GM19099 (cell line): ENCODE measurements around the gene XPA.
A peak's percentile ranks its signal among the peaks of the same experiment; 100 is the strongest.

Source experiments
- POLR2A ChIP-seq: IDR thresholded peaks from 3 replicates; pipeline ENCODE4 v1.6.1; 2011; ENCODE audit warnings: low read depth; ENCODE audit not compliant: insufficient read length; ENCODE audit errors: extremely low read depth

Gene XPA

DNA sequence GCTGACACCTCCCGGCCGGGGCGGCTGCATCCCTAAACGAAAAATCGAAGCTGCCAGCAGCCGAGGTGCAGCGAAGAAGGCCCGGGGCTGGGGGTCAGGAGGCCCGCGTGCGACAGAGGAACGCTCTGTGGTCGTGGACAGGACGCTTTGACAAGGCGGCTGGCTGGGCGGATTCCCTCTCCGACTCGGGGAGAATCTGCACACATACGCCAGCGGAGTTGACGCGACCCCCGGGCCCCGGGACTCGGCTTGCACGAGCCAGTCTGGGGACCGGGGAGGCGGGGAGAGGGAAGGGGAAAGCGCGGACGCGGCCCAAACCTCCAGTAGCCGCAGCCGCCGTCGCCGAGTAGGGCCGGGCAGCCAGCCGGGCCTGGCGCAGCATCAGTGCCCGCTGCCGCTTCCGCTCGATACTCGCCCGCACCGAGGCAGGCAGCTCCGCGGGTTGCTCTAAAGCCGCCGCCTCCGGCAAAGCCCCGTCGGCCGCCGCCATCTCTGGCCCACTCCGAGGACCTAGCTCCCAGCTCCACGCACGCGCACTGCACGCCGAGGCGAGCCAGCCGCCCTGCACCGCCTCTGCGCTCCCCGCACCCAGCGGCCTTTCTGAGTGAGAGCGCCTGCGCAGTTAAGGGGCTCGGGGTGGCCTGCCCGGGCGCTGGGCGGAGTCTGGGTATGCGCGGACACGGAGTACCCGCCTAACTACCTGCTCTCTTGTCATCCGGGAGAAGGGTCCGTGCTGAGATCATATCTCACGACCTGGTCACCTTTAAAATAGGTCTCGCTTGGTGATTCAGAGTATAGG lies at the start of gene XPA:
Gene XPA, minus strand, starts transcription at position 538 of the 799 bp plus-strand sequence. Its CDS starts 48 bp downstream, at position 490.
- TF ChIP-seq POLR2A: peak; percentile 94

DNA sequence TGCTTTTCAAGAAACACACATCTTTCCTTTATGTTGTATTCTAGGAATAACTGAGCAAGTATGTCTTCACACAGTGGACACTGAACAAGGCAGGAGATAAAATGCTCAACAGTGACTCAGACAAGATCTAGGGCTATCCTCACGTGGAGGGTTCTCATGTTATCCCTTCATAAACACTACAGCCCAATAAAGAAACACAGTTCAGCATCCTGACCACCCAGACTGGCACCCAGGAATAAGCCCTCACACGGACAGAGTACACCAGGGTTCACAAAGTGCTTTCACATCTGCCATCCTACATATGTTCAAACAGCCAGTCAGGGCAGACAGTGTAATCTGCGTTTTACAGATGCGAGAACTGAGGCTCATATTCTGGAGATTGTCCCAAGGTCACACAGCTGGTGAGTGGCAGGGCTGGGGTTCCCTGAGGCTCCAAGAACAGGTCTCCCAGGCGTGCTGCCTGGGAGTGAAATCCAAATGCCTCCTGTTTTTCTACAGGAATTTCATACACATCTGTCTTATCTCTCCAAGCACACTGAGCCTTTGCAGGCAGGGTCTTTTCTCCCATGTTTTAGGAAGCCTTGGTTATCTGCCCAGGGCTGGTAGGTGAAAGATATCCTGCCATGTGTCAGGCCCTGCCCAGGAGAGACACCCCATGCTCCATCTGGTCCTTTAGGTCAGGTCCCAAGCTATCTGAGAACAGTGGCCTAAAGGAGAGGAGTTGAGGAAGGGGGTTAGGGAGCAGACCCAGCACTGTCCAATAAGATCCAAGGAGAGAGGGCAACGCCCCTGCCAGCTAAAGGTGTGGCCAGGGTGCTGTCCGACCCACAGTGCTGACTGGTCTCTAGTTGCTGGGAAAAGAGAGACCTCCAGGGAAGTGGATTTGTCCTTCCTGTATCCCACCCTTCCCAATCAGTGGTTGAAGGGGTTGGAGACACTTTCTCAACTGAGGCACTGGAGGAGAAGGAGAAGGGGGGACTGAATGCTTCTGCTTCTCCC lies 47.9 kb upstream of the XPA start:
- TF ChIP-seq POLR2A: no peak

DNA sequence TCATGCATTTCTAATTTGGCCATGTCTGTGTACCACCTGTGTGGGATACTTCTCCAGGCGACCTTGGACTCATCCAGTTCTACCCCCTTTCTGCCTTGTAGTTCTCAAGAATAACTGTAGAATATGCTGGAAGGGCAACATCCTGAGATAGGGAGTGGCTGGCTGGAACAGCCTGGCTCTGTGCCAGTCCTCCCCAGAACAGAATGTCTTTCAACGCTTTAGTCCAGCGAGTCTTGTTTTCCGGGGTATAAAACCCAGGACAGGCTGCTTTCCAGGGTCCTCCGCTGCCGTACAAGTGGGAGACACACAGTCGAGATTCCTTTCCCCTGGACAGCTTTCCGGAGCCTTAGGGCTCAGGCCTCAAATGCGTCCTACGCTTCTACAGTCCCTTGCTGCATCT lies 45.4 kb upstream of the XPA start:
- no peak for TF ChIP-seq POLR2A

DNA sequence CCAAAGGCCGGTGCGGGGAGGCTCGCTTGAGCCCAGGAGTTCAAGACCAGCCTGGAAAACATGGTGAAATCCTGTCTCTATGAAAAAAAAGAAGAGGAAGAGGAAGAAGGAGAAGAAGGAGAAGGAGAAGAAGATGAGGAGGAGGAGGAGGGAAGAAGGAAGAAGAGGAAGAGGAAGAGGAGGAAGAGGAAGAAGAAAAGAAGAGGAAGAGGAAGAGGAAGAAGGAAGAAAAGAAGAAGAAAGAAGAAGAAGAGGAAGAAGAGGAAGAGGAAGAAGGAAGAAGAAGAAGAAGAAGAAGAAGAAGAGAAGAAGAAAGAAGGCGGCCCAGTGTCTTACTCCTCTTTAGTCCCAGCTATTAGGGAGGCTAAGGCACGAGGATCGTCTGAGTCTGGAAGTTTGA lies 44.8 kb upstream of the XPA start:
- no peak for TF ChIP-seq POLR2A

DNA sequence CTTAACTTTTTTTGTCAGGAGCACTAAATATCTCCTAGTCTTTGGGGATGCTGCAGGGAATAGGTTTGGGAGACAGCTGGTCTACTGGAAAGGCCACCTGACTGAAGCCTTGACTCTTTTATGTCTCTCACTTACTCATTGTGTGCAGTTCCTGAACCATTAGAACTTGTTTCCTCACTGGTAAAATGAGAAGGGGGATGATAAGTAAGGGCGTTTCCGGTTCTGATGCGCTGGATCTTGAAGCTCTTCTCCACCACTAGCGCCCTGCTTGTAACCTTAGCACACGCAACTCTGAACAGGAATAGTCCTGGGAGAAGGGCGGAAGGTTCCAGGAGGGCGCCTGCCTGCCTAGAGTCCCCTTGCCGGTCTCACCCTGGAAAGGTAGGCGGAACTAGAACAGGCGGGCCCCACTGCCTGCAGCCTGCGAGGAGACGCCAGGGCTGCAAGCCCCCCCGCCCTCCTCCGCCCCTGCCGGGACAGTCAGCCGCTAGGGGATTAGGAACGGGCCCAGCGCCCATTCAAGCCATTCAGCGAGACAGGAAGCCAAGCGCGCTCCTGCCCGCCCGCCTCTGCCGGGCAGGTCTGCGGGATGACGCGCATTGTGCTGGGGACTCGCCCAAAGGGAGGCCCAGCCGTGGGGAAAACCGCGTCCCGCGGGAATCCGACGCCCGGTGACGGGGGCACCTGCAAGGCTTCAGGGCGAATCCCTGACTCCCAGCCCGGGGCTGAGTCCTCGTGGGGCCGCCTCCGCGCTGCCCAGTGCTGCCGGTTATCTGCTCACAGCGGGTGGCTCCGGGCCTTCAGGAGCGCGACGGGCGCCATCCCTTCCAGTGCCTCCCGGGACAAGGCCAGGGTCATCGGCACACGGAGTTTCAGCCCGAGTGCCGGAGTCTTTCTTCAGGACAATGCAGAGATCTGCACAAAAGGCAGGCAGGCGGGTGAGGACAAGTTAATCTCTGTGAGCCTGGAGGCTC lies 44.0 kb upstream of the XPA start:
- TF ChIP-seq POLR2A: no peak

DNA sequence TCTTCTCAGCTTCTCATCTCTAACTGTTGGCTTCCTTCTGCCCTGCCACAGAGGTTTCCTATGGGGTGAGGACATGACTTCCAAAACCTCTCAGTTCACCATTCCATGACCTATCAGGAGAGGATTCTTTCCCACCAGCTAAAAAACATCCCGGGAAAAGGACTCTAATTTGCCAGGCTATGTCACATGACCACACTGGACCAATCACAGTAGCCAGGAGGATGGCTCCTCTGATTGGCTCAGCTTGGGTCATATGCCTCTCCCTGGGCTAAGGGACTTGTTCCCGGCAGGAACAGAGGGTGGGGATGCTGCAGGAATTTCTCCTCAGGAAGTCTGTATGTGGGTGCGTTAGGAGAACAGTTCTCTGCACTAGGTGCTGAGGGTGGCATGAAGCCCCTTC lies 40.3 kb upstream of the XPA start:
- no peak for TF ChIP-seq POLR2A

DNA sequence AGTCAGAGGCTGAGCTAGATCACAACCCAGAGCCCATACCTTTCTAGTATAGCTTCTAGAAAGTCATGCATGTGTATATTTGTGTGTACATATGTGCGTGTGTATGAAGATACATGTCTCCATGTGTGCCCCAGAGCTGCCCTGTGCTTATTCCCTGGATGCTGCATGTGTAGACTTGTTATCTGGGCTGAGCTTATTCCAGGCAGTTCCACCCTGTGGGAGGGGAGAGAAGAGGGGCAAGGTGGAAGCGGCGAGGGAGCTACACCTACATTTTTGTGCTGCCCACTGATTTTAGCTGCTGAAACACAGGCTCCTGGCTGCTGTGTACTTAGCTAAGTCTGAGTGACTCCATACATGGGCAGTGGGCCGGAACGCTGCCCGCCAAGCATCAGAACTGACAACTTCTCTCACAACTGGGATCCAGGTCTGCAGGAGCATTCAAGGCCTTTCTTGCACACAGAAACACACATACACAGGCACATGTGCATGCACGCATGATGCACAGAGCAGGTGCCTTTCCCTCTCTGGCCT lies 38.0 kb upstream of the XPA start:
- no peak for TF ChIP-seq POLR2A

DNA sequence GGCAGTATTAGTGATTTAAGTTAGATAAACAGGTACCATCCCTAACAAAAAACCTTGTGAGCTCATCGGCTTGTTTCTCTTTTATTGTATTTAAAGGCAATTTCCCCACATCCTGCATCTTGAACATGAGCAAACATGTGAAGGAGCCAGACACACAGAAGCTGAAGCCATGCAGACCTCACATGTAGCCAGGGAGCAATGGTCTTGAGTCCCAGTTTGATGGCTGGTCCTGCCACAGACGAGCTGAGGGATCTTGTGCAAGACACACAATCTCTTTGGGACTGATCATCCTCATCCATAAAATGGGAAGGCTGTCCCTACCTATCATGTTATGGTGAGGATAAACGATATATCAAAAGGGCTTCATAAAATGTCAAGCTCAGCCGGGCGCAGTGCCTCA lies 29.6 kb upstream of the XPA start:
- no peak for TF ChIP-seq POLR2A

DNA sequence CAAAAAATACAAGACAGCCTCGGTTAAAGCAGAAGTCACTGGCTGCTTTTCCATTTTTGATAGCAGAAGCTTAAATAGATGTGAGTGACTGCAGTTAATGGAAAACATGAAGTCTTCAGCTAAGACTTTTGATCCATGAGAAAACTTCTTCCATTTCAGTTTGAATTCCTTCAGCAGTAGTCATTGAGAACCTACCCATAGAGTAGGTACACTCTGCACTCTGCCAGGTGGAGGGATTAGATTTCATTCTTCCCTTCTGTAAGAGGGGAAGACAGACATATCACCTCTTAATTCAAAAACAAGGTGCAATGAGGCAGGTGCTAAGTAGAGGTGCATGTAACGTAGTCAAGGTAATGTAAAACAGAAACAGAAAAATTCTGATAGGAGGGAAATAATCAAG lies 26.7 kb upstream of the XPA start:
- no peak for TF ChIP-seq POLR2A

DNA sequence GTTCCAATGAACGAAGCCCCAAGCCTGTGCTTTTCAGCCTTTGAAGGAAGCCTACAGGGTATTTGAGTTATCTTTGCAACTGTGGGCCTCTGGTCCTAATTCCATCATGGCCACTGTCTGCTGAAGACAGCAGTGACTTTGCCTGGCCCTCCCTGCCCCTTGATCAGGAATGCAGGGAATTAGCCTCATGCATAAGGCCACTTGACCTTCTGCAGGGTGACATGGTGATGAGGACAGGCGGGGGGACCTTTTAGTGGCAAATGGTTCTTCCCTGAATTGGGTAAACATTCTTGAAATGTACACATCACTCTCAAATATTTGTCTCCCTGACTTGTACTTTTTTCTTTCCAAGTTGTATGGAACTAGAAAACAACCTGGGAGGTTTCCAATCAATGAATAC lies 25.2 kb upstream of the XPA start:
- no peak for TF ChIP-seq POLR2A

DNA sequence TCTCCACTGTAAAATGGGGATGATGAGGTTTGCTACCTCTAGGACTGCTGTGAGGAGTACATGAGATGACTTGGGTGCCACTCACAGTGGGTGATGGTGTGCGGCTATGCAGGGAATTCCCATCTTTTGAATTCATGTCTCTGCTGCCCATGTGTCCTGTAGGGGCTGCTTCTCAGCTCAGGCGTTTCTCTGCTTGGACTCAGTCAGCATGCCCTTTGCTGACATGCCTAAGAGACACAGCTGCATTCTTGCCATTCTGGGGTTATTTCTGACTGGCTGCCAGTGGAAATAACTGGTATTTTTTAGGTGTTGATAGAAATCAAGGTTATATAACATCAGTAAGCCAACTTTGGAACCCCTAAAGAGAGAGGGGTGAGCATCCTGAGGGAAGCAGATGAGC lies 24.3 kb upstream of the XPA start:
- no peak for TF ChIP-seq POLR2A

DNA sequence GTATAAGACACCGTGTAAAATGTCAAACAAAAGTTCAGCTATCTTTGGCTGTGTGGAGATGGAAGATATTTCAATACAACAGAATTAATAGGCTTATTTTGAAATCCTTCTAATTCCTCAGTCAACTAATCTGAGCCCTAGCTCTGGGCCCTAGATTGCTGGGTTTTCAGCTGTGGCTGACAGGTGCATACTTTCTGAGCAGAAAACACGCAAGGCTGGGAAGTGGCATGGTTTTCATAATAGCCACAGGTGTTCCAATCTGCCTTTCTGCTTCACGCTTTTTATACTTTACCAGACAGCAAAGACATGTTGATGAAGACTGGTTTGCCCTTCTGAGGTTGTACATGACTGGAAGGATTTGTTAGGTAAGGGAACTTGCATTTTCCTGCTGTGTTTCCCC lies 20.7 kb upstream of the XPA start:
- TF ChIP-seq POLR2A: no peak

DNA sequence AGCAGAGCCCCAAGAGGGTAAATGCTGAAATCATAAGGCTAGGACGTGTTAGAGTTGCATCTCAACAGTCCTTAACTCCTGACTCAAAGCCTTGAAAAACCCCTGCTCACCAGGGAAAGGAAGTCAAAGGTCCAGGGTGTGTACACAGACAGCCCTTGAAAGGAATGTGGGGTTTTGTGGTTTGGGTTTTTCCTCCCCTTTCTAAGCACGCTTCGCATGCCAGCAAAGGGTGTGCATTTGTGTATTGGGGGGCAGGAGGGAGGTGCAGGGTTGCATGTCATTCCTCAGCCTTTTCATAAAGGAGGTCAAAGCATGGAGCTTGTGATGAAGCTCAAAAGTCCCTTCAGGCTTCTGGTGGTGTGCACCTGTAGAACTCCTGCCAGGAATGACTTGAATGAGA lies 17.3 kb upstream of the XPA start:
- no peak for TF ChIP-seq POLR2A

DNA sequence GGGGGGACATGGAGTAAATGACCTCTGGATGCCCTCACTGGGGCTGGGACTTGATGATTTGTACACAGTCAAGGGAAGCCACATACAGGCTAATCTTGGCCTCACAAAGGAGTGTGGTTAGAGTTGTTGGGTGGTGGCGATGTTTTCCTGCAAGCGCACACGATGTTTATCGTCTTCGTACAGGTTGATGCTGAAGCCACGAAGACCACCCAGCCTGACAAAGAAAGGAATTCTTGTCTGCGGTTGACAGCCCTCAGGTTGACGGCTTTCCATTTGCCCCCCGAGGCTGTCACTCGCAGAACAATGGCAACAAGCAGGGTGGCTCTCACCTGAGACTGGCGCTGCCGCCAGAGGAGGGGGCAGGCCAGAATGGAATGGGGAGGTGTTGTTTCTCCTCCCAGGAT lies 14.1 kb upstream of the XPA start:
- TF ChIP-seq POLR2A: no peak
